Activated naive CD4-positive, alpha-beta T cell treated with anti-CD3 and anti-CD28 coated beads, Interleukin-2, amount 50 U/mL, for 16 hours (primary cell): Measurements from ENCODE around the gene TBC1D22A.
"Not testable (repeated sequence)": the region's sequence is repeated elsewhere in the genome, so short reads cannot be mapped to it uniquely, and the experiment has no call there.

Experiments used
- DNase-seq: peaks from one replicate; pipeline ENCODE4 v3.0.0-alpha.2; 2020

TBC1D22A gene, protein sequence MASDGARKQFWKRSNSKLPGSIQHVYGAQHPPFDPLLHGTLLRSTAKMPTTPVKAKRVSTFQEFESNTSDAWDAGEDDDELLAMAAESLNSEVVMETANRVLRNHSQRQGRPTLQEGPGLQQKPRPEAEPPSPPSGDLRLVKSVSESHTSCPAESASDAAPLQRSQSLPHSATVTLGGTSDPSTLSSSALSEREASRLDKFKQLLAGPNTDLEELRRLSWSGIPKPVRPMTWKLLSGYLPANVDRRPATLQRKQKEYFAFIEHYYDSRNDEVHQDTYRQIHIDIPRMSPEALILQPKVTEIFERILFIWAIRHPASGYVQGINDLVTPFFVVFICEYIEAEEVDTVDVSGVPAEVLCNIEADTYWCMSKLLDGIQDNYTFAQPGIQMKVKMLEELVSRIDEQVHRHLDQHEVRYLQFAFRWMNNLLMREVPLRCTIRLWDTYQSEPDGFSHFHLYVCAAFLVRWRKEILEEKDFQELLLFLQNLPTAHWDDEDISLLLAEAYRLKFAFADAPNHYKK

DNA sequence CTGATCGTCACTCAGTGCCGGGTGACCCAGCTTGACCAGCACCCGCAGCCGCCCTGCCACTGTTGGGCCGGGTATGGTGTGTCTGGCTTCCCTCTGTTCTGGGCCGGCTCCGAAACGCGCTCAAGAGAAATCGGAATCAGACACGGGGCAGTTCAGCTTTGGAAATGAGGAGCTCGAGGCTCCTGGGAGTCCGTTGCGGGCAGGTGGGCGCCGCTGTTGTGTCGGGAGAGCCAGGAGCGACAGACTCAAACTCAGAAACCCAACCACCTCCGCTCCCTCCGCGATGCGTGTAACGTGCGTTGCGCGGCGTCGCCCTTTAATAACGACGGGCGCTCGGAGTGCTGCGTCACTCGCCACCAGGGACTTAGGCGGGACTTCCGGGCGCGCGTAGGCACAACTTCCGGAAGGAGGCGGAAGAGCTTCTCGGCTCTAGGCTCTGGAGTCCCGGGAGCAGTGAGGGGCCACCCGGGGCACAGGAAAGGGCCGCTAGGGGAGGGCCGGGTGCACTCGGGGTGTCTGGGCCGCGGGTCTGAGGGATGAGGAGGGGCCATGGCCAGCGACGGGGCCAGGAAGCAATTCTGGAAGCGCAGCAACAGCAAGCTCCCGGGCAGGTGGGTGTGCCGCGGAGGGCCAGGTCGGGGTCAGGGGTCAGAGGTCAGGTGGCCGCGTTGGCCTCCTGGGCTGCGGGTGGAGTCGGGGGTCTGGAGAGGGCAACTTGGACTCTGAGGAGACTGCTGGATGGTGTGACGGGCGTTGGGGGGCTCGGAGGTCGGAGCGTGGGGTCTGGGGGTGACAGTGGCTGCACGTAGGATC is at the start of gene TBC1D22A:
Gene TBC1D22A (plus strand): TSS at position 413 of the 813 bp plus-strand sequence. CDS start 137 bp downstream, at position 550.
- DNase-seq = peak; percentile 96

DNA sequence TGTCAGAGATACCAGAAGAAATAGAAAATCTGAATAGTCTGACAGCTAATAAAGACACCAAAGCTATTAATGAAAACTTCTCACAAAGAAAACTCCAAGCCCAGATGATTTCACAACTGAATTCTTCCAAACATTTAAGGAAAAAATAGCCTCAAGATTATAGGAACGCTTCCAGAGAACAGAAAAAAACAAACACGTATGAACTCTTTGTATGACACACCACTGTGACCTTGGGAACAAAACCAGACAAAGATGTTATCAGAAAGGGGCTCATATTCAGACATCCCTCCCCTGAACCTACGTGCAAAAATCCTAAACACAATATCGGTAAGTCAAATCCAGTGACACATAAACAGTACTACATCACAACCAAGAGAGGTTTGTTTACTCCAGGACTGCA is 47.9 kb upstream of the TBC1D22A start:
- no peak for DNase-seq

DNA sequence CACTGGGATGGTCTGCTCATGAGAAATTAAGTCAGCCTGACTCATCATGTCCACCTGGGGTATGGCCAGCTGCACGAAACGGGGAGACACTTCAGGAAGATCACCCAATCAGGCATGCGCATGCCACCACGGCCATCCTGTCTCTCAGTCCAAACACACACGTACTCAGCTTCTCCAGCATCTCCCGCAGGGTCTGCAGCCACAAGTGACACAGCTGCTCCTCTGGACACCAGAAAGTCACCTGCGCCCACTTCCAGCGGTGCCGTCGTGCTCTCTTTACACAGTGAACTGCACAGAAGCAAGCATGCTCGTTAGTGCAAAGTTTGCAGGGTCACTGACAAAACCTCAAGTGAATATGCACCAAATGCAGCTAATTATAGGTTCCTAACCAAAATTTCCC is 42.5 kb upstream of the TBC1D22A start:
- no peak for DNase-seq

DNA sequence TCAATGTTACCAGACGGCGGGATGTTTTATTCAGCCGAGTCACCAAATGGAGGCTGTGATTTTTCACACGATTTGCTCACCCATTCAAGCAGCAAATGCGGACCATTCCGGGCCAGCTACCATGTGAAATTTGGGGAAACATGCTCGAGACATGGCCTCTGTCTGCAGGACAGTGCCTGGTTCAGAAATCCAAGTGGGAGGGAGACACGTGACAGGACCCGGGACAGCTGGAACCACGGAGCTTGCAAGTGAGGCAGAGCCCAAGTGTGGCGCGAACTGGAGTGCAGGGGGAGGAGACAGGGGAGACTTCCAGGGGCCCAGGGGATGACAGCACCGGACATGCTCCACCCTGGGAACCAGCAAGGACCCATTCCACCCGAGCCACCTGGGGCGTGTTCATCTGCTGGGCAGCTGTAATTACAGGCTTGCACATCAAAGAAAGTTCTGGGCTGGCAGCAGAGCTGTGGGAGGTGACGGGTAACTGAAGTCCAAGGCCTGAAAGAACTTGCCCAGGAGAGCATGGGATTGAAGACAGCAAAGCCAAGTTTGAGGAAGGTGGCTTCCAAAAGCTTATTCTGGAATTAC is 40.9 kb upstream of the TBC1D22A start:
- no peak for DNase-seq

DNA sequence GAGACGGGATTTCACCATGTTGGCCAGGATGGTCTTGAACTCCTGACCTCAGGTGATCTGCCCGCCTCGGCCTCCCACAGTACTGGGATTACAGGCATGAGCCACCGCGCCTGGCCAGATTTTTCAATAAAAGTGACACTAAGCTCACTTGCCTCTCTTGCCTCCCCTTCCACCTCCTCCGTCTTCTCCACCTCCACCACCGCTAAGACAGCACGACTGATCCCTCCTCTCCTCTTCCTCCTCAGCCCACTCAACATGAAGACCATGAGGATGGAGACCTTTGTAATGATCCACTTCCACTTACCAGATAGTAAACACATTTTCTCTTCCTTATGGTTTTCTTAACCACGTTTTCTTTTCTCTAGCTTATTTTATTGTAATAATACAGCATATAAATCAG is 38.6 kb upstream of the TBC1D22A start:
- DNase-seq = no peak

DNA sequence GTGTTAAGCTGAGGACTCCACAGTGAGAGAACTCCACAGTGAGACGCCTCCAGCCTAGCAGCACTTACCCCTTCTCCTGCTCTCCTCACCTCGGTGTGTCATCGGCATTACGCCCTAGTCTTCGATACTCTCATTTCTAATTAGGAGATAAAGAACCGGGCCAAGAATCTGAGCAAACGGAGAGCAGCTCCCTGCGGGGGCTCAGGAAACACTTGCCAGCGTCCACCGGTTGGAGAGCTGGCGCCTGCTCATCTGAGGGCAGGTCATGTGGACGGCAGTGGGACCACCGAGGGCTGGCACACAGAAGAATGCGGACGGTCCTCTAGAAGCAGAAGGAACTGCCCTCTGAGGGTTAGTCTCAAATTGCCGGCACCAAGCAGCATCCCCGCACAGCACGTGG is 37.4 kb upstream of the TBC1D22A start:
- DNase-seq = no peak

DNA sequence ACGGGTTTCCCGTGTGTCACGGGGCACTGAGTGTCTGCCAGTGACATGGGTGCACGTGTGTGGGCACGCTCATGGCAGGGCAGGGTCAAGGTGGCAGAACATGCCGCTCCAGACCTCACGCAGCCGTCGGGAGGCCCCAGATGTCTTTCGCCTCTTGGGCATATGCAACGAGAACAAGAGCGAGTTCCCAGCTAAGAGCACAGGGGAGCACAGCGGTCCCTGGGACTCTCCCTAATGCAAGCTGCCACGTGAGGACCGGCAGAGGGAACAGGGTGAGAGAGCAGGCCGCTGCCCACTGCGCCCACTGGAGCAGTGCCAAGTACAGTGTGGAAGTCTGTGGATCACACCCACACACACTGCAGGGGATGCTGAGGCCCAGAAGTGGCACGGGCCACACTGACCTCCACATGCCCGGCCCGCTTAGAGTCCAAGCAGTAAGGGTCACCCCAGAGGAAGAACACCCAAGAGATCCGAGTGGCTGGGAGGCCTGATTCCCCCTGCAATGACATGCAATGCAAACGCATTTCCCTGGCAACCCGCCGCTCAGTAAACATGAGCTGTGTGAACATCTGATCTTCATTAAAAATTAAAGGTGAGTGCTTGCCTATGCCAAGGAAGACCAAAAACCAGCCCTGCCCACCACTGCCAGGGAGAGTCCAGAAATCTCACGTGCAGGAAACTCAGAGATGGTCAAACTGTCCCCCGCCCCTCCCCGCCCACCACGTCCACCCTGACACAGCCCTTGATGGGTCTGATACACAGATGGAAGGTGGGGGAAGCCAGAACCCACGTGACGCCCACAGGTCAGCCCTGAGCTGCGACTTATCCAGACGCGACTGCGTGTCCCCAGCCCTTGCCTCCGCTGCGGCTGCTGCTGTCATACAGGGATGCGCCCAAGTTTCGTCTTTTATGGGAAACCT is 36.1 kb upstream of the TBC1D22A start:
- DNase-seq = no peak

DNA sequence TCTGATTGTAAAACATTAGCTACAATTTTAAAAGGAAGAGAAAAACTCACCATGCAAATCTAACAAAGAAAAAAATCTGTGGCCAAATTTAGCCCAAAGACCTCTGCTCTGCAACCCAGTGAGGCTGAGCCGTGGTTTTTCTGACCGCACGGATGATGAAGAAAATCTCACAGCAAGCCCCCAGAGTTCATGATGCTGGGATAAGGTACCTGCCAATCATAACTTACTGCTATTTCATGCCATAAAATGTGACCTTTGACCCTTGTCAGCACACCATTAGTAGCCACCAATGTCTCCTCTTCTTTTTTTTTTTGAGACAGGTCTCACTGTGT is 35.5 kb upstream of the TBC1D22A start:
- no peak for DNase-seq

DNA sequence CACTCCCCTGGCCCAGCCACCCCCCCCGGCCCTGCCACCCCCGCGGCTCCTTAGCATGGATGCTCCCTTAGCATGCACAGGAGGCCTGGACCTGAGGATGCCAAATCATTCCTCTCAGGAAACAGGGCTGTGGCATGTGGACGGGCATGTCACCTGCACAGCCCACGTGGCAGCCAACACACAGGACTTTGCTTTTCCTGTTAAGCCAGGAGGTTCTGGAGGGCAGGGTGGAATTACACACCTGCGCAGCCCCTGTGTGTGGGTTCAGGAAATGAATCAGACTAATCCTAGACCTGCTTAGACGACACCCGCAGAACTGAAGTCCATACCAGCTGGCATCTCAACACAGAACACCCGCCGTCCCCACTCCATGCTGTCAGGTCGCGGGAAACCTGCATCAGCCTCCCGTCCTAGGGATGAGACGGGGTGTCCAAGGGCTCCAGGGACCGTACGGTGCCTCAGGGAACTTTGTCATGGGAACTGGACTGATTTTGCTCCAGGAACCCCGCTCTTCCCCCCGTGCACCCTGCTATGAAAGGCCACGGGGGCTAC is 34.6 kb upstream of the TBC1D22A start:
- DNase-seq = no peak

DNA sequence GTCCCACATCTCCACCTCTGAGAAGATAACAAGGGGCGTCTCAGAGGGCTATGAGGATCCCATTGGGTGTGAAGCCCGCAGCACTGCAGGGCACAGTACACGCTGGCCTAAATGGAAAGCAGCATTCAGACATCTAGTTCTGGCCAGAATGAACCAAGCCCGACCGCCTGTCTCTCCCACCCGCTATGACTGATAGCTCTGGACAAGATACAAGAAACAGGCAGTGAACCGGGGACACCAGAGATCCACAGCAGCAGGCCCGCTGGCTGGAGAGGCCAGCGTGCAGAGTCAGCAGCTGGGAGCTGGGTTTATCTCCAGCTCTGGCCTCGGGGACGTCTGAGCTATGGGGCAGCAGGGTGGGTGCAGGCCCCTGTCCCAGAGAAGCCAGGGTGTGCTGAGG is 34.0 kb upstream of the TBC1D22A start:
- no peak for DNase-seq

DNA sequence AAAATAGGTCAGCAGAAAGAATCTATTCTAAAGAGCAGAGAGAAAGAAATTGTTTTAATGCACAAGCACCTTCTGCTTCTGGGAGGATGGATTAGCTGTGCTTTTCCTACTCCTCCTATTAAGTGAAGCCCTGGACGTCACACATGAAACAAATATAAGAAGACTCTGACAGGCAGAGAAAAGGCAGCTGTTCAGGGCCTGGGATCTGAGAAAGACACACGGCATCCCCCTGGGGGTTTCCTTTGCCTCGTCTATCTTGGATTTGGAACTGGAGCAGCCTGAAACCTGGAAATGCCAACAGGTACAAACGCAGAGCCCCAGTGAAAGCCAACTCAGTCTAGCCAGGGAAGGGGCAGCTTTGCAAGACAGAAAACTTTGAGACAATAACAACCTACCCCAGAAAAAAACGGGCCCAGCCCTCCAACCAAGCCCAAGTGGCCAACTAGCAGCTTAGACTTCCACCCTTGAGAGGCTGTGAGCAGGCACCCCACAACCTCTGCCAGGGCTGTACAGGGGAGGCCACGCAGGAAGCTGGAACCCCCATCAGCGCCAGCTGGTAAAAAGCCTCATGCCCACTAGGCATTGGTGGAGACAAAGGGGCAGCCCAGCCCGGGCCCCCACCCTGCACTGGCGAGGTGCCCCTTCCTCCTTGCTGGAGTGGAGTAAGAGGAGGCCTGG is 31.7 kb upstream of the TBC1D22A start:
- DNase-seq = no peak

DNA sequence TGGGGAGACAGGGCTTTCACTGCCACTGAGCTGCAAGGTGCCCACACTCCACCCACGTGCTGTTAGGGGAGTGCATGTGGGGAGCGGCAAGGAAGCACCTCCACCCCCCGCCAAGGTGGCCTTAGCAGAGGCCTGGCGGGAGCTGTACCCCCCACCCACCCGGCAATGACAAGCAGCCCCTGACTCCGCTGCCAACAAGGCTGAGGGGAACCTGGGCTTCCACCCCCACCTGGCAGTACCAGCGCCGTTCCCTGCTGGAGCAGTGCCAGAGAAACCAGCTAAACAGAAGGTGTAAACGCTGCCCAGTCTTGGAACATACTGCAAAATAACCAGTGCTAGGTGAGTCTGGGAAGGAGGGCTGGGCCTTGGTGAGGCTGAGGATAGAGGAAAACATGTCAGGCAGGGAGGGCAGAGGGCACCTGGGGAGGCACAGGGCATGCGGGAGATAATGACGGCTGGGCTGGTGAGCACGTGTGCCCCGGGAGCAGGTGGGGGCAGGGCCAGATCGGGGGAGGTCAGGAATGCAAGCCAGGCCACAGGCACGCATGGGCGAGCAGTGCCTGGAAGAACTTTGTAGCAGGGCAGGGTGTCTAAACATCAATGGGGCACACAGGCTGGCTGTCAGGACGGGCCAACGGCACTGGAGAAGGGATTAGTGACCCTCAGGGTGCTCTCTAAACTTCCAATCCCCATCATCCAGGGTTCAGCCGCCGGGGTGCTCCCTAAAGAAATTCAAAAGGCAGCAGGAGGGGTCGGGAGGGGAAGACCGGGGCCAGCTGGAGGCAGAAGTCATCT is 31.0 kb upstream of the TBC1D22A start:
- DNase-seq = no peak

DNA sequence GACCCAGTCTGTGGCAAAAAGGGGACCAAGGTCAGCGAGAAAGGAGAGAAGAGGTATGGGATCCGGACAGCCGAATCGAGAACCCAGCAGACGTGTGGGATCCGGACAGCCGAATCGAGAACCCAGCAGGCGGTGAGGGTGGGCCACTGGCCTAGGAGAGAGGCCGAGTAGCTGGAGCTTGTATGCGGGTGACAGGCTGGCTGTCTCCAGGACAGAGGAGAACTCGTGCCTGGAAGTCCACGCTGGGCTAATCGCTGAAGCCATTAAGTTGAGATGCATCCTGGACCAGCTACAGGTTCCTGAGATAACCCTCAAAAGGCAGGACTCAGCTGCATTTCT is 30.4 kb upstream of the TBC1D22A start:
- no peak for DNase-seq

DNA sequence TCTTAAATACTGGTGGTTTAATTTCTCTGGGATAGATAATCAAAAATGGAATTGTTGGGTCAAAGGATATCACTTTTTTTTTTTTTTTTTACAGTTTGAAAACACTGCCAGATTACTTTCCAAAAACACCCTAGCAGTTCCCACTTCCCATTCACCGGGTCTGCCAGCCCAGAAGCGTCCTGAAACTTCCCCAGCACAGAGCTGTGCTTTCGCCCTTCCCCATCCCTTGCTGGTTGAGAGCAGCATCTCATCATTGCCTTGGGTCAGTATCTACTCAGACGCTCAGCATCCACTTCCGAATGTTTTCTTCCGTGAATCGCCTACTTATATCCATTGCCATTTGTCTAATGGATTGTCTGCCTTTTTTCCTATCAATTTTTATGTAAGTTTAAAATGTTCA is 29.9 kb upstream of the TBC1D22A start:
- no peak for DNase-seq

DNA sequence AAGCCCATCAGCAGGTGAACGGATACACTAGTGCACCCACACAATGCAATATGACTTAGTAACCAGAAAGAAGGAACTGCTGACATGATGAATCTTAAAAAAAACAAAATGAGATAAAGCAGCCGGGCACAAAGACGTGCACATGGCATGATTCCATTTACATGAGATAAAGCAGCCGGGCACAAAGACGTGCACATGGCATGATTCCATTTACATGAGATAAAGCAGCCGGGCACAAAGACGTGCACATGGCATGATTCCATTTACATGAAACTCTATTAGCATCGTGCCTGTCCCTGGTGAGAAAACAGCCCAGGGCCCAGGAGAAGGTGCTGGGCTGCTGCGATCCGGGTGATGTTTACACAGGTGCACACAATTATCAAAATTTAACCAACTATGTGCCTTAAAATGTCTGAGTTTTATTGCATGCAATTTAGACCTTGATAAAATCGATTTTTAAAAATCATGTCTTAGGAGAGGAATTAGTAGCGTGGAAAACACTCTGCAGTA is 28.2 kb upstream of the TBC1D22A start:
- DNase-seq = not testable (repeated sequence)

DNA sequence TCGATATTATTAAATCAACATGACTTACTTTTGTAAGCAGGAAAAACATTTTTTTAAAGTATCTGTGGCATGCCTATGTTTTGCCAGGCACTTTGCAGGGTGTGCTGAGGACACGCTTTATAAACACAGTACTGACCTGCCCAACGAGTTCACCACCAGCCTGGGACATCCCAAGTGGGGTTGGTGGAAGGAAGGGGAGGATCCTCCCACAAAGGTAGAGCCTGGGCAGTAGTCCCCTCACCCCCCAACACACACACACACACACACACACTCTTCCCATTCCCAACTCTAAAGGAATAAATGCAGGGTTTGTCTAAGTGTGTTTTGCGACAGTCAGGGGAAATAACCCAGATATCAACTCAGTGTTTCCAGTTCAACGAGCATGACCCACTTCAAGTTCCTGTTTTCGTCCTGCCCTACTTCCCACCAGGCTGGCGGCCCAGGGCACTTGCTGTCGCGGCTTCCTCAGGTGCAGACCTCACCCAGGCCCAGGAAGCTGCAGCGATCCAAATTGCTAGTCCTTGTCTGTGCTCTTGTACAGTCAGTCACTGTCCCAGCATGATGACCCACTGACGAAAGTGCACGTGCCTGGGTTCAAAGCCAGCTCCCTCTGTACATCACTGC is 27.5 kb upstream of the TBC1D22A start:
- peak; percentile 41 for DNase-seq

DNA sequence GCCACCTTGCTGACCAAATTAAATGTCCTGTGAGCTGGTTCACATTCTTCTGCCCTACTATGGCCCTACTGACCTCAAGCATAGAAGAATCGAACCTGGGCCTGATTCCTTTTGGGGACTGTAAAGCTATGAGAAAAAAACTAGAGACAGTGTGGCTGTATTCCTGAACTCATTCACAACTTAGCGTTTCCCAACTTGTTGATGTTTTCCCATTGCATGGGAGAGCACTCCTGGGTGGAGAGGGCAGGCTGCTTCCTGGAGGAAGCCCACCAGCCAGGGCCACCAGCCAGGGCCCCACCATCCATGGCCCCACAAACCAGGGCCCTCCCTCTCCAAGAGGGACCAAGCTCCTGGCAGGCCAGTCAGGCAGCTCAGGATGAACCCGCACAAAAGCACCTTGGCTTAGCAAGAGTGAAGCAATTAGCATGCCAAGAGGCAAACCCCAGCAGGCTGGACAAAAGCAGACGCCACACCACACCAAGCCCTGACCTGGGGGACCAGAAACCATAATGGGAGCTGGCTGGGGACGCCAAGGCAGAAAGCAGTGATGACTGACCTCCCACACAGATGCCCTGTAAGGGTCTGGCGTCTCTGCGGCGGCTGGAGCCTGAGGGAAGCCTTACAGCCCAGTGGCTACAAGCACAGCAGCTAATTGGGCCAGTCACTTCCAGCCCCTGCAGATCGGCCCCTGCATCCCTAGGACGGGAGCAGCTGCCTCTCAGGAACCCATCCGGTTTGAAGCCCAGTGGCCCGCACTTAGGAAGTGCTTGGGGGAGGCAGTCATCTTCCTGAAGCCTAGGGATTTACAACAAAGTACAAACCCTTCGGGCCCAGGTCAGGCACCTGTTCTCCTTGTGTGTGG is 26.5 kb upstream of the TBC1D22A start:
- DNase-seq = no peak

DNA sequence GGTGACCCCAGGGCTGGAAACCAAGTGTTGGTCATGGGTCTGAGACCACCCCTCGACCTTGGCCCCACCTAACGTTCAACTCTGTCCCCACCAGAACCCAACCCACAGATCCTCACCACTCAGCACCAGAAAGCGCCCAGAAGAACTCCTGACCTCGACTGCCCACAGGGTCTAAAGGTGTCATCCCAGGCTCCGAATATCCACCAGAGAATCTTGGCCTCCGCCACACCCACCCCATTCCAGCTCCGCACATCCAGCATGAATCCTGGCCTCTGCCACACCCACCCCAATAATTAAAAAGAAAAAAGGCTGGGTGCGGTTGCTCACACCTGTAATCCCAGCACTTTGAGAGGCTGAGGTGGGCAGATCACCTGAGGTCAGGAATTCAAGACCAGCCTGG is 25.7 kb upstream of the TBC1D22A start:
- DNase-seq = no peak
